OCI-LY1 (cell line): ENCODE data around the gene SLC12A8.

Source experiments
- H2AFZ ChIP-seq: fragments of 200-600 bp; sonication (generic), shearing (Covaris generic); 2 replicates; pipeline ENCODE4 v1.6.0; 2014; ENCODE audit warnings: antibody characterized with exemption, mild to moderate bottlenecking, low read length
- H3F3A ChIP-seq: fragments of 200-600 bp; sonication (generic), shearing (Covaris generic); 2 replicates; pipeline ENCODE4 v1.6.0; 2014; ENCODE audit warnings: mild to moderate bottlenecking, antibody characterized with exemption, low read length, moderate library complexity; ENCODE audit not compliant: insufficient read depth
- H3K27ac ChIP-seq: fragments of 200-600 bp; sonication (generic); 2 replicates; pipeline ENCODE4 v1.5.1; 2014; ENCODE audit warnings: low read length, mixed run types, mild to moderate bottlenecking, low read depth; ENCODE audit not compliant: poor library complexity, severe bottlenecking
- H3K27me3 ChIP-seq: fragments of 200-600 bp; sonication (generic); 2 replicates; pipeline ENCODE4 v1.6.0; 2014; ENCODE audit warnings: antibody characterized with exemption, mild to moderate bottlenecking, low read length, moderate library complexity; ENCODE audit not compliant: insufficient read depth
- H3K36me3 ChIP-seq: fragments of 200-600 bp; sonication (generic); 2 replicates; pipeline ENCODE4 v1.6.1; 2014; ENCODE audit warnings: mild to moderate bottlenecking, antibody characterized with exemption, low read length, moderate library complexity, mixed read lengths; ENCODE audit not compliant: insufficient read depth
- H3K4me1 ChIP-seq: fragments of 200-600 bp; sonication (generic); 2 replicates; pipeline ENCODE4 v1.5.1; 2014; ENCODE audit warnings: mild to moderate bottlenecking, low read length, moderate library complexity; ENCODE audit not compliant: insufficient read depth, severe bottlenecking
- H3K4me2 ChIP-seq: fragments of 200-600 bp; sonication (generic), shearing (Covaris generic); 2 replicates; pipeline ENCODE4 v1.6.1; 2014; ENCODE audit warnings: low read length
- H3K4me3 ChIP-seq: fragments of 200-600 bp; sonication (generic); 2 replicates; pipeline ENCODE4 v1.5.1; 2014; ENCODE audit warnings: low read length, low read depth, mild to moderate bottlenecking, mixed read lengths; ENCODE audit not compliant: poor library complexity, severe bottlenecking
- H3K79me2 ChIP-seq: fragments of 200-600 bp; shearing (Covaris generic); 2 replicates; pipeline ENCODE4 v1.6.1; 2016; ENCODE audit warnings: mixed run types, low read length, mixed read lengths; ENCODE audit not compliant: insufficient read depth
- H3K9ac ChIP-seq: fragments of 200-600 bp; sonication (generic), shearing (Covaris generic); 2 replicates; pipeline ENCODE4 v1.6.1; 2014; ENCODE audit warnings: mild to moderate bottlenecking, low read length, mixed read lengths
- H3K9me2 ChIP-seq: fragments of 200-600 bp; sonication (generic), shearing (Covaris generic); 2 replicates; pipeline ENCODE4 v1.6.1; 2014; ENCODE audit warnings: low read depth, mild to moderate bottlenecking, low read length, mixed read lengths
- H3K9me3 ChIP-seq: fragments of 200-600 bp; shearing (Covaris generic); 2 replicates; pipeline ENCODE4 v1.6.1; 2014; ENCODE audit warnings: low read length, mixed read lengths
- H4K20me1 ChIP-seq: fragments of 200-600 bp; sonication (generic), shearing (Covaris generic); 2 replicates; pipeline ENCODE4 v1.6.0; 2016; ENCODE audit warnings: mild to moderate bottlenecking, low read length; ENCODE audit not compliant: insufficient read depth
- CTCF ChIP-seq: fragments of 200-600 bp; sonication (generic), shearing (Covaris generic); IDR thresholded peaks from 2 replicates; pipeline ENCODE4 v1.5.1; 2017; ENCODE audit warnings: mild to moderate bottlenecking, antibody characterized with exemption, low read length, moderate library complexity, mixed read lengths
- EZH2 ChIP-seq: fragments of 200-600 bp; sonication (generic), shearing (Covaris generic); IDR thresholded peaks from 2 replicates; pipeline ENCODE4 v1.8.0; 2017; ENCODE audit warnings: borderline replicate concordance, mixed run types, mild to moderate bottlenecking, antibody characterized with exemption, low read length, moderate library complexity, mixed read lengths

The SLC12A8 gene

GRCh38 chr3:125051715-125052581 is 160.6 kb downstream of the SLC12A8 start:
- H3K79me2 ChIP-seq, result no peaks in the 10 kb centered on the region
- no peak overlapping the region for H3K9ac ChIP-seq
- no peak overlapping the region for H3K4me2 ChIP-seq
- H4K20me1 ChIP-seq, result no peaks in the 10 kb centered on the region
- H3K27me3 ChIP-seq, result peaks cover 11% of the 10 kb centered on the region; the same call in 1 of the 2 replicates
- no peak overlapping the region for H2AFZ ChIP-seq
- no peak overlapping the region for H3K4me3 ChIP-seq
- TF ChIP-seq CTCF (no peak), EZH2 (no peak)
- peaks cover 16% of the 10 kb centered on the region for H3K4me1 ChIP-seq
- no peaks in the 10 kb centered on the region for H3F3A ChIP-seq
- H3K36me3 ChIP-seq, result no peaks in the 10 kb centered on the region
- no peaks in the 10 kb centered on the region for H3K9me3 ChIP-seq
- no peak overlapping the region for H3K27ac ChIP-seq
- no peaks in the 10 kb centered on the region for H3K9me2 ChIP-seq

- no peaks in the 10 kb centered on the region for H3K79me2 ChIP-seq
- H3K9me2 ChIP-seq, result no peaks in the 10 kb centered on the region
- H2AFZ ChIP-seq, result no peak overlapping the region
- no peaks in the 10 kb centered on the region for H4K20me1 ChIP-seq
- no peaks in the 10 kb centered on the region for H3K36me3 ChIP-seq
- H3K27ac ChIP-seq, result no peak overlapping the region
- no peak overlapping the region for H3K4me2 ChIP-seq
- H3K4me3 ChIP-seq, result no peak overlapping the region
- peaks cover 13% of the 10 kb centered on the region for H3K4me1 ChIP-seq
- H3K27me3 ChIP-seq, result peaks cover 11% of the 10 kb centered on the region; the same call in 1 of the 2 replicates
- H3K9me3 ChIP-seq, result no peaks in the 10 kb centered on the region
- H3F3A ChIP-seq, result no peaks in the 10 kb centered on the region
- TF ChIP-seq CTCF (no peak), EZH2 (no peak)
- no peak overlapping the region for H3K9ac ChIP-seq
Observed at GRCh38 chr3:125051205-125051604, 161.3 kb downstream of the SLC12A8 start.

- peaks cover 11% of the 10 kb centered on the region; the same call in 1 of the 2 replicates for H3K27me3 ChIP-seq
- no peaks in the 10 kb centered on the region for H4K20me1 ChIP-seq
- H3K9ac ChIP-seq, result no peak overlapping the region
- H3K27ac ChIP-seq, result no peak overlapping the region
- no peaks in the 10 kb centered on the region for H3K9me2 ChIP-seq
- no peaks in the 10 kb centered on the region for H3K79me2 ChIP-seq
- H3K36me3 ChIP-seq, result no peaks in the 10 kb centered on the region
- no peaks in the 10 kb centered on the region for H3K9me3 ChIP-seq
- H2AFZ ChIP-seq, result no peak overlapping the region
- no peak overlapping the region for H3K4me2 ChIP-seq
- no peak overlapping the region for H3K4me3 ChIP-seq
- TF ChIP-seq EZH2 (no peak), CTCF (no peak)
- H3K4me1 ChIP-seq, result peaks cover 11% of the 10 kb centered on the region
- no peaks in the 10 kb centered on the region for H3F3A ChIP-seq
Observed at GRCh38 chr3:125050488-125051090, 162.0 kb downstream of the SLC12A8 start.
